Gastrocnemius medialis (tissue), 4 donors: ENCODE results near the gene FERD3L. TPM values are rescaled to one million over a fixed set of nuclear protein-coding genes. Genes with fewer than 3 reads are reported as not detected.
A peak's percentile ranks its signal among the peaks of the same experiment; 100 is the strongest.

Experiments
- ATAC-seq, 2 donors: fragments of 150-250 bp; one replicate each; pipeline ENCODE4 v1.9.1; 2016
- DNase-seq, 2 donors: peaks; one replicate each; pipeline ENCODE4 v3.0.0-alpha.2; 2019
- H3K27ac ChIP-seq, 4 donors: fragments of 200-600 bp; sonication (generic); 1 replicate in 1 of 4; 2 replicates in 3 of 4; pipeline ENCODE4 v1.5.1; 2016 to 2018; ENCODE audit warnings: mild to moderate bottlenecking in 2 of 4, moderate library complexity in 1 of 4
- H3K27me3 ChIP-seq, 3 donors: fragments of 200-600 bp; sonication (generic) in 2 of 3; 1 replicate in 1 of 3; 2 replicates in 2 of 3; pipeline versions ENCODE4 v1.5.1 to v1.6.0; 2016 to 2019; ENCODE audit warnings: mild to moderate bottlenecking in 1 of 3, moderate library complexity in 1 of 3
- H3K36me3 ChIP-seq, 2 donors: fragments of 200-600 bp; sonication (generic) in 1 of 2; one replicate each; pipeline ENCODE4 v1.5.1; 2017 to 2018
- H3K4me1 ChIP-seq, 2 donors: fragments of 200-600 bp; sonication (generic) in 1 of 2; one replicate each; pipeline ENCODE4 v1.5.1; 2016 to 2017; ENCODE audit warnings: mild to moderate bottlenecking in 2 of 2
- H3K4me3 ChIP-seq, 4 donors: fragments of 200-600 bp; sonication (generic) in 3 of 4; 1 replicate in 1 of 4; 2 replicates in 3 of 4; pipeline ENCODE4 v1.5.1; 2016 to 2019; ENCODE audit warnings: mild to moderate bottlenecking in 2 of 4
- H3K9me3 ChIP-seq, 3 donors: fragments of 200-600 bp; sonication (generic) in 2 of 3; 1 replicate in 1 of 3; 2 replicates in 2 of 3; pipeline ENCODE4 v1.5.1; 2016 to 2019
- CTCF ChIP-seq, 5 experiments: fragments of 450-650 bp in 3 of 5; fragments of 200-600 bp in 2 of 5; sonication (generic) in 2 of 5; IDR thresholded peaks in 4 of 5; conservative IDR thresholded peaks in 1 of 5; 1 replicate in 4 of 5; 2 replicates in 1 of 5; pipeline ENCODE4 v1.5.1; 2016 to 2019; ENCODE audit warnings: antibody characterized with exemption in 5 of 5, mild to moderate bottlenecking in 3 of 5, moderate library complexity in 3 of 5
- POLR2A ChIP-seq, 2 donors: fragments of 450-650 bp; IDR thresholded peaks; one replicate each; pipeline ENCODE4 v1.6.1; 2017; ENCODE audit warnings: antibody characterized with exemption in 2 of 2, mild to moderate bottlenecking in 2 of 2, moderate library complexity in 2 of 2
- in situ Hi-C, 4 donors: fragments of 200-750 bp; cut with MboI; loops; one replicate each; pipeline versions ENCODE4 v1.15.0 to v1.8.0; 2017; ENCODE audit warnings: low sequenced_read_pairs in 4 of 4
- intact Hi-C: fragments of 100-400 bp; cut with DNase I; formaldehyde crosslinking; loops from one replicate; pipeline ENCODE4 v1.15.1; 2023; ENCODE audit warnings: low total_unique reads
- total RNA-seq, 4 donors: library from RNA; depleted of rRNA; stranded (reverse); fragments of >200 nt; gene quantifications; one replicate each; pipeline versions ENCODE4 v1.1.0 to v1.2.3, GENCODE V29; 2016

Gene FERD3L
- total RNA-seq, 4 donors from 2014 or later = not detected

GRCh38 chr7:19118636-19119371, 26.4 kb downstream of the FERD3L start:
- peaks cover 0 to 15% of the 10 kb centered on the region in 2 donors for H3K4me1 ChIP-seq
- intact Hi-C loops = loop anchor here (5.0 kb wide), 1 partner anchor 503 kb away; no protein-coding TSS in a partner anchor
- H3K4me3 ChIP-seq = peak overlapping the region in 1 of 4 donors; percentile 52
- H3K9me3 ChIP-seq = no peaks in the 10 kb centered on the region
- H3K27me3 ChIP-seq = peaks cover 61 to 74% (median 69%) of the 10 kb centered on the region in 3 donors
- H3K27ac ChIP-seq = no peak overlapping the region
- ATAC-seq = no peak
- in situ Hi-C loops = no loop called here
- H3K36me3 ChIP-seq = no peaks in the 10 kb centered on the region
- DNase-seq = no peak
- TF ChIP-seq POLR2A (IDR thresholded peaks at IDR 0.05) = no peak
- TF ChIP-seq CTCF (IDR thresholded peaks at IDR 0.05 in 4 of 5, conservative IDR thresholded peaks at IDR 0.05 in 1 of 5) = no peak

DNA sequence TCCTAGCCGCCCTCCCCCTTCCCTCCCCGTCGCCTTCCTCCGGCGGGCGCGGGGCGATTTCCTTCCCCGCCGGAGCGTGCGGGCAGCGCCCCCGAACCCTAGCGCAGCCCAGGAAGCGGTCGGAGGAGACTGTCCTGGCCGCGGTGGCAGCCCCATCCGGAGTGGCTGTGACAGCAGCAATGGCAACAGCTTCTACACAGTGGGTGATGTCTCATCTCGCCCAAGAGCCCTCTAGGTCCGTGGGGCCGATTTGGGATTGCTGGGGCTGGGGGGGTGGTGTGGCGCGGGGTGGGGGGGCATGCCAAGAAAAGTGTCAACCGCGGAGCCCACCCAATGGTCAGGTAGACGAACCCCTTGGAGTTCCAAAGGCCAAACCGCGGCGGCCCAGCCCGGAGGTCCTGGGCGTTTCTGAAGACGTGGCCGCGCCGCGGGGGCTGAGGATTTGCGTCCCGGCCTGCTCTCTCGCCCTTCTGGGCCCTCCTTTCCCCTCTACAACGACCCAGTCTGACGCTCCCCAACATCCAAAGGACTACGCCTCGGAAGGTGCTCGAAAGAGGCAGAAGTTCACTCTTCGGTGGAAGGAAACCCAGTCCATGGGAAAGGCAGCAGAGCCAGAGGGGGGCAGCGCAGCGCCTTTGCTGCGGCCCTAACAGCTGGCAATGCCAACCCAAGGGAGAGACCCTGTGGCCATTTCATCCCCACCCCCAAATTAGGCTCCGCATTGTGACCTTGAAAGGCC, 27.2 kb downstream of the FERD3L start:
- no peak overlapping the region for H3K27ac ChIP-seq
- in situ Hi-C loops = no loop called here

DNA sequence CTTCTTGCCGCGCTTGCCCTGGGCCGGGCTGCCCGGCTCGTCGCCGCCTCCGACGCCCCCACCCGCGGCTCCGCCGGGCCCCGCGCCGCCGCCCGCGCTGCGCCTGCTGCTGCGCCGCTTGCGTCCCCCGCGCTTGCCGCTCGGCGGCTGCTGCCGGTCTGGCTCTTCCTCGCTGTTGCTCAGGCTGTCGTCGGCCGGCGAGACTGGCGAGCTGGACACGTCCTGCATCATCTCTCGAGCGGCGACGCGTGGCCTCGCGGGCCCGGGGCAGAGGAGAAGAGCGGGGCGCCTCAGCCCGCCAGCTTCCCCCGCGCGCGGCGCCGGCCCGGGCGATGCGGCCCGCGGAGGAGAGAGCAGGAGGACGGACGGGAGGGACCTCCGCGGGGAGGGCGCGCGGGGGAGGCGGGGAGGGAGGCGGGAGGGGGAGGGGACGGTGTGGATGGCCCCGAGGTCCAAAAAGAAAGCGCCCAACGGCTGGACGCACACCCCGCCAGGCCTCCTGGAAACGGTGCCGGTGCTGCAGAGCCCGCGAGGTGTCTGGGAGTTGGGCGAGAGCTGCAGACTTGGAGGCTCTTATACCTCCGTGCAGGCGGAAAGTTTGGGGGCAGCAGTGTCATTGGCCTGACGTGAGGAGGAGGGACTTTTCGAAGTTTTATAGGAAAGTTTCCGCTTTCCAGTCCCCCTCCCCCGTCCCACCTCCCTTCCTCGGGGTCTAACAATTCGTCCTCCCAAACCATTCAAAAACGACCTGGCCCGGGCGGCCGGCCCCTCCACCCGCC, 27.9 kb downstream of the FERD3L start, which contains the start of gene TWIST1:
Gene TWIST1, minus strand, starts transcription at position 546 of the 779 bp plus-strand sequence. Its CDS starts 315 bp downstream, at position 231.
- intact Hi-C loops = loop anchor here (5.0 kb wide), 1 partner anchor 505 kb away; no protein-coding TSS in a partner anchor
- Histone ChIP-seq H3K27ac (no peak within 1 kb of the TSS), H3K27me3 (peaks cover 73 to 89% (median 84%) of the 10 kb centered on the region in 3 donors), H3K36me3 (no peaks in the 10 kb centered on the region), H3K4me1 (peaks cover 0 to 15% of the 10 kb centered on the region in 2 donors), H3K9me3 (no peaks in the 10 kb centered on the region), H3K4me3 (peak within 1 kb of the TSS; percentile 48 to 65 (median 50))
- TF ChIP-seq POLR2A (IDR thresholded peaks at IDR 0.05) (no peak), CTCF (IDR thresholded peaks at IDR 0.05 in 4 of 5, conservative IDR thresholded peaks at IDR 0.05 in 1 of 5) (no peak)
- DNase-seq (no peak), ATAC-seq (peak; percentile 46 to 57)
- in situ Hi-C loops = no loop called here

More for the DNA sequence above, 27.2 kb downstream of the FERD3L start:
- ATAC-seq (peak in 1 of 2 donors; percentile 3), DNase-seq (no peak)
- Histone ChIP-seq H3K36me3 (no peaks in the 10 kb centered on the region), H3K9me3 (no peaks in the 10 kb centered on the region), H3K4me1 (peaks cover 0 to 15% of the 10 kb centered on the region in 2 donors), H3K4me3 (peak overlapping the region; percentile 48 to 52 (median 50)), H3K27me3 (peaks cover 66 to 82% (median 76%) of the 10 kb centered on the region in 3 donors)
- TF ChIP-seq POLR2A (IDR thresholded peaks at IDR 0.05) = no peak
- TF ChIP-seq CTCF (IDR thresholded peaks at IDR 0.05 in 4 of 5, conservative IDR thresholded peaks at IDR 0.05 in 1 of 5) = no peak
- intact Hi-C loops = loop anchor here (5.0 kb wide), 1 partner anchor 504 kb away; no protein-coding TSS in a partner anchor
